Activated T-helper 2 cell treated with anti-CD3 and anti-CD28 coated beads, Interferon-gamma antibody, Interleukin-2, Interleukin-4, amounts not matched to agents 10 μg/mL and 5 μg/mL and 100 μg/mL, durations not matched to agents 14 hours and 24 hours and 36 hours (primary cell): Measurements from ENCODE around the gene ARVCF. TPM values are rescaled to one million over a fixed set of nuclear protein-coding genes. Genes with fewer than 3 reads are reported as not detected.

Source experiments
- DNase-seq: peaks from one replicate; pipeline ENCODE4 v3.0.0; 2021; ENCODE audit warnings: low spot score
- H3K27ac Mint-ChIP-seq: one replicate; pipeline ENCODE4 v1.8.0; 2021; ENCODE audit warnings: mixed read lengths
- H3K27me3 Mint-ChIP-seq: one replicate; pipeline ENCODE4 v1.8.0; 2021; ENCODE audit warnings: low read depth, mixed read lengths
- H3K36me3 Mint-ChIP-seq: one replicate; pipeline ENCODE4 v1.8.0; 2021; ENCODE audit warnings: low read depth, mixed read lengths
- H3K4me1 Mint-ChIP-seq: one replicate; pipeline ENCODE4 v1.8.0; 2021; ENCODE audit warnings: low read depth, mixed read lengths
- H3K4me3 Mint-ChIP-seq: one replicate; pipeline ENCODE4 v1.8.0; 2021; ENCODE audit warnings: low read depth, mild to moderate bottlenecking, moderate library complexity, mixed read lengths
- H3K9me3 Mint-ChIP-seq: one replicate; pipeline ENCODE4 v1.8.0; 2021; ENCODE audit warnings: mixed read lengths
- intact Hi-C: fragments of 100-400 bp; cut with micrococcal nuclease; formaldehyde crosslinking; loops from one replicate; pipeline ENCODE4 v1.15.1; 2023
- total RNA-seq: library from RNA; stranded (reverse); gene quantifications from 2 replicates; pipeline ENCODE4 v1.2.3, GENCODE V29; 2022

ARVCF gene
- total RNA-seq, 1 donor from 2014 or later = 3.9 TPM

DNA sequence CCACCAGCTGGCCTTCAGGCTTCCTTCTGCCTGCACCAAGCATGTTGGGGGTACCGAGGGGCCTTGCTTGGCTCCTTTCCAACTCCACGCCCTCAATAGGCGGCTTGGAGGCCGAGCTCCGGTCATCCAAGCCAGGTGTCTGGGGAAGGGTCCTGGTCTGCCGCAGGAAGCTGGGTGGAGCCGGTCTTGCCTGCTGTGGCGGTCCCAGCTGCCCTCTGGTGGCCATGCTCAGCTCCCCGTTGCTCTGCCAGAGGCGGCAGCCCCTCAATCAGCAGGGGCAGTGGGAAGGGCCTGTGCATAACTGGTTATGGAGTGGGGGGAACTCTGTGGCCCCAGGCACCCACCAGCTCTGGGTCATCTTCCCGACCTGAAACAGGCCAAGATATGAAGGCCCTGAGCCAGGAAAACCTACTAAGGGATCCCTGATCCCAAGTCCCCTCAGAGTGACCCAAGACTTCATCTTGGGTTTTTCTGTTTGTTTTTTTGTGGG, 3.2 kb downstream of the ARVCF start:
- intact Hi-C loops = no loop called here
- Mint-ChIP-seq H3K27me3 (peaks cover 18% of the 10 kb centered on the region), H3K36me3 (no peaks in the 10 kb centered on the region), H3K4me3 (no peak overlapping the region), H3K27ac (no peak overlapping the region), H3K9me3 (no peaks in the 10 kb centered on the region), H3K4me1 (peaks cover 2% of the 10 kb centered on the region)
- DNase-seq = no peak

DNA sequence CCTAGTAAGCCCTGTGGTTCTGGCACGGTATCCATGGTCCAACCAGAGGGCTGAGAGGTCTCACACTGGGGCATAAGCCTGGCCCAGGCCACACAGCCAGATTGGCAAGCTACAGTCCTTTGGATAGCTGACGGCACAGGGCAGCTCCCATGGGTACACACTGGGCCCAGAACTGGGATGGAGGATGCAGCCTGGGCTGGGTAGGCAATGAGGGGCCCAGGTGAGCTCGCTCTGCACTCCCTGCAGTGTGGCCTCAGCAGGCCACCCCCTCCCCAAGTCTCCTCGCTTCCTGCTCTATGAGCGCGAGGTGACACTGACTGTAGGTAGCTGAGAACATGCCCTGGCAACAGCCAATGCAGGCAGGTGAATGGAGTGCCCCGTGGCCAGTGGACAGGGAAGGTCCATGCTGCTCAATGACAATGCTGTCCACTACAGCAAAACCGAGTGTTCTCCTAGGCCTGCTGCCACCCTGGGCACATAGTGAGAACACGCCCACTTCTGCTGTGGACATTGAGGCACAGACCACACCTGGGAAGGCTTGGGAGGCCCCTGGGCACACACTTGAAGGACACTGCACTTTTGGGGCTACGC, 3.8 kb downstream of the ARVCF start:
- H3K9me3 Mint-ChIP-seq = no peaks in the 10 kb centered on the region
- H3K4me3 Mint-ChIP-seq = no peak overlapping the region
- intact Hi-C loops = no loop called here
- no peak overlapping the region for H3K27ac Mint-ChIP-seq
- peaks cover 2% of the 10 kb centered on the region for H3K4me1 Mint-ChIP-seq
- no peak for DNase-seq
- peaks cover 13% of the 10 kb centered on the region for H3K27me3 Mint-ChIP-seq
- H3K36me3 Mint-ChIP-seq = no peaks in the 10 kb centered on the region

DNA sequence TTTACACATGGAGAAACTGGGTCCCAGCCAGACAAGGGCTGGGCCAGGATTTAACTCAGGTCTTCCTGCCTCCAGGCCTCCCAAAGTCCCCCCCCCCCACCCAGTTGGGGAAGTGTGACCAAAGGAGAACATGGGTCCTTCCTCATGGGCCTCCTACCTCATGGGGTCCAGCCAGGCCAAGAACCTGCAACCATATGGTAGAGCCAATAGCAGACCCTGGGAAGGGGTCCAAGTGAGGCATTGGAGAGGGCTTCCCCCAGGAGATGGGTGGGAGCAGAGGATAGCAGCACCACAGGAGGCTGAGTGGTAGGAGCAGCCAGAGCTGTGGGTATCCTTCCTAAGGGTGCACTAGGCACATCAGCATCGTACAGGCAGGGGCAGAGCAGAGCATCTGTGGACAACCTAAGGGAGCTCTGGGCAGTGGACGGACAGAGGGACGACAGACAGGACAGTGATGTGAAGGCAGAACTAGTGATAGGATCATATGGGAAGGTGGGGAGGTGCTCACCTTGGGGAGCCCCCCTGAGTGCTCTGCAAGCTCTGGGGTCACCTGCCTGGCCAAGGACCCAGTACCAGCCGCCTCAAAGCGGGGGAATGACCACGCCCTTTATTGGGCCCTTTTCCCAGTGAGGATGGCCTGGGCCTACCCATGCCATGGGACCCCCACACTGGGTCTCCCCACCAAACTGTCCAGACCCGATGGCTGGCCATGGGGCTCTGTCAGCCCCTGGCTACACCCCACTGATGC, 4.5 kb downstream of the ARVCF start:
- Mint-ChIP-seq H3K36me3 (no peaks in the 10 kb centered on the region), H3K27ac (no peak overlapping the region), H3K9me3 (no peaks in the 10 kb centered on the region), H3K27me3 (peaks cover 12% of the 10 kb centered on the region), H3K4me3 (no peak overlapping the region), H3K4me1 (peaks cover 2% of the 10 kb centered on the region)
- no peak for DNase-seq
- intact Hi-C loops = no loop called here

DNA sequence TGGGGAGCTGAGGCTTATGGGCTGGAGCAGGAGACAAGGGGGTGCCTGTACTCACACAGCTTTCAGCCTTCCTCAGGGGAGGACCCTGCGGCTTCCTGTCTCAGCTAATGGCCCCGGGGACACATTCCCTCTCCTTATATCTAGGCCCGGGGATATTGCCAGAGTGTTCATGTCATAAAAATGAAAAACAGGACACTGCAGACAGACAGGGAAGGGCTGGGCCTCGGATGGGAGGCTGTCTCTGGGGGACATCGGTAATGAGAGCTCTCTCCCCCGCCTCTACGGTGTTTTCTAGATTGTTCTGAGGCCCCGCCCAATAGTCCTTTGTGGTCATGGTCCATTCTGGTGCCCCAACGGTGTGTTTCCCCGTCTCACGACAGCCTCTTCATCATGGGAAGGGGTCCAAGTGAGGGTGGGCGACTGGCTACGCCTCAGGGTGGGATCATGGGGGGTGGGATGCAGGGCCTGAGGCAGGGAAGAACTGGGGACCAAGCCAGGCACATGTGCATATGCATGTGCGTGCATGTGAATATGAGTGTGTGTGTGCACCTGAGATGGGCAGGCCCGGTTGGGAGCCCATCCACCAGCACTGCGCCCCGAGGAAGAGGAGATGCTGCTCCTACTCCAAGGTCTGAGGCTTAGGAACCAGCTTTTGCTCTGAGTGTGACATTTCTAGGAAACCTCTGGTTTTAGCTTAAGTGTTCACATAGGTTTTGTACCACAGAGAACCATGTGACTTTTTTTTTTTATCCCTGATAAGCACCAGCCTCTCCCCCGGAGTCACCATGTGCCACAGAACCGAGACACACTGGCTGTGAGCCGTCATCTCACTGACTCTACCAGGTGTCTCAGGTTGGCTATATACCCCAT, 5.3 kb downstream of the ARVCF start:
- intact Hi-C loops = no loop called here
- Mint-ChIP-seq H3K27ac (no peak overlapping the region), H3K4me3 (no peak overlapping the region), H3K9me3 (no peaks in the 10 kb centered on the region), H3K4me1 (peaks cover 2% of the 10 kb centered on the region), H3K36me3 (no peaks in the 10 kb centered on the region), H3K27me3 (peaks cover 12% of the 10 kb centered on the region)
- no peak for DNase-seq

DNA sequence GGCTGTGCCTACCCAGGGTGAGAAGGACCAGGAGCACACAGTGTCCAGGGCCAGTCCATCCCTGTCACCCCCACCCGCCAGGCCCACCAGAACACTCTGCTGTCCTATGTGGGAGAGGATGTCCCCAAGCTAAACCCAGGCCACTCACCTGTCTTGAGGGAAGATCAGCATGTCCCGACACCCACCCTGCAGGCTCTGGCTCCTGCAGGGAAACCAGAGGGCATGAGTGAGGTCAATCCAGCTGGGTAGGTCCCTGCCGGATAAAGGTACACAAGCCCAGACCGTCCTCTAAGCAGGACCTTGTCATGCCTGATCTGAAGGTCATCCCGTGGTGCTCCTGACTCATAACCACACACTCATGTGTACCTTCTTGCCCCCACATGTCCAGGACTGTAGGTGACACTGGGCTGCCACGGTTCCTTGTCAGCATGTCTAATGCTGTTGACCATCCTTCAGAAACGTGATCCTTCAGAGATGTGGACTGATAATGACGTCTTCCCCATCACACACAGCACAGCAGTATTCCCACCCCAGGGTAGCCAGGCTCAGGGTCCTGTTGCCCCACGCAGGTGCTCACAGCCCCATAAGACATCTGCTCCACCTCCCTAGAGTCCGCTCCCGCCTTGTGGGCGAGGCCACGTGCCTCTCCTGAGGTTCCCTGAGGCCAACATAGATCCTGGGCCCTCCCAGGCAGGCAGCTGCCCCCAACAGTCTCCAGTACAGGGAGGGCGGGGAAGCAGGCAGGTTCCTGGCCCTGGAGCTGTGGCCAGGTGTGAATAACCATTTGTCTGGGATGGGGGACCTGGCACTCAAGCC, 6.1 kb downstream of the ARVCF start:
- H3K4me1 Mint-ChIP-seq = peaks cover 2% of the 10 kb centered on the region
- no peak overlapping the region for H3K27ac Mint-ChIP-seq
- peaks cover 10% of the 10 kb centered on the region for H3K27me3 Mint-ChIP-seq
- intact Hi-C loops = no loop called here
- no peaks in the 10 kb centered on the region for H3K36me3 Mint-ChIP-seq
- no peaks in the 10 kb centered on the region for H3K9me3 Mint-ChIP-seq
- H3K4me3 Mint-ChIP-seq = no peak overlapping the region
- no peak for DNase-seq

DNA sequence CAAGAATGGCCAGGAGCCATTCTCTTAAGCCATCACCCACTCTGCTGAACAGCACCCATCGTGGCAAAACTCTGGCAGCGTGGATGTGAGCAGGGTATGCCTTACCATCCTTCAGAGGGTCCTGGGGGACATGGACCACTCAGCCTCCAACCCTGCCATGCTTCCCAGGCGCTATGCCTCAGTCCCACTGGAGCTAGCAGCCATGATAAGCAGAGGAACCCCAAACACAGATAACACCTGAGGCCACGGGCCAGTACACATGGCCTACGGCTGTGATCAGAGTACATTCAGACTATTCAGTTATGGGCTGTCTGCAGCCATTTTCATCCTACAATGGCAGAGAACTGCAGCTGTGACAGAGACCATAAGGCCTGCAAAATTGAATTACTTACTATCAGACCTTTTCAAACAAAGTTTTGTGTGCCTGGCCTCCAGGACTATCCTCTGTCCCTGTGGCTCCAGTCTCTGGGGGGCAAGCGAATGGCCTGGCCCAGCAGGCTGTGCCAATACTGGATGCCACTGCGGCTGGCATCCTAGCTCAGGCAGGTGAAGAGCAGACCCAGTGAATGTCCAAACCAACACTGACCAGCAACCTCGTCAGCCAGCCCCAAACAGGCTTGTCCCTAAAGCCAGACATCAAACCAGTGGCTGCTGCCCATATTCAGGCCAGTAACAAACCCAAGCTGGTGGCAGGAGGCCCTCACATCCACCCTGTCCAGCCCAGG, 6.9 kb downstream of the ARVCF start:
- Mint-ChIP-seq H3K4me1 (no peaks in the 10 kb centered on the region), H3K36me3 (no peaks in the 10 kb centered on the region), H3K27me3 (peaks cover 3% of the 10 kb centered on the region), H3K27ac (no peak overlapping the region), H3K9me3 (peaks cover under 1% of the 10 kb centered on the region), H3K4me3 (no peak overlapping the region)
- intact Hi-C loops = no loop called here
- DNase-seq = no peak

DNA sequence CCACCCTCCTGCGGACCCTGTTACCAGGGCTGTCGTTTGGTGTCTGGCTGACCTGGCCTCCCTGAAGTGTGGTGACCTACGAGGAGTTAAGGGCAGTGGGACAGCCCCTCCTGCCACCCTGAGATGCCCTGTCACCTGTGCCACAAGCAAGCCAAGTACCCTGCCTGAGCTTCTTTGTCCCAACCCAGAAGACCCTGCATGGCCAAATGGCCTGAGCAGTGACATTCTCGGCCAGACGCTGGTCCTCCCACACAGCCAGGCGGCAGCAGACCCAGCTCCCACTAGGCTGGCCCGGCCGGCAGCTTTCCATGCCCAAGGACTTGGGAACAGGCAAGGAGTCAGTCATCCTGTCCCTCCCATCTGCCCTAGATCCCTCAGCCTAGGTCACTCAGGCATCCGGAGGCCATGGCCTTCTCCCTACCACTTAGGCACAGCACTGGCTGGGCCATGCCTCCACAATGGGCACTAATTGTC, 7.6 kb downstream of the ARVCF start:
- Mint-ChIP-seq H3K4me3 (no peak overlapping the region), H3K36me3 (no peaks in the 10 kb centered on the region), H3K9me3 (peaks cover 7% of the 10 kb centered on the region), H3K4me1 (no peaks in the 10 kb centered on the region), H3K27ac (no peak overlapping the region), H3K27me3 (no peaks in the 10 kb centered on the region)
- intact Hi-C loops = no loop called here
- DNase-seq = no peak

DNA sequence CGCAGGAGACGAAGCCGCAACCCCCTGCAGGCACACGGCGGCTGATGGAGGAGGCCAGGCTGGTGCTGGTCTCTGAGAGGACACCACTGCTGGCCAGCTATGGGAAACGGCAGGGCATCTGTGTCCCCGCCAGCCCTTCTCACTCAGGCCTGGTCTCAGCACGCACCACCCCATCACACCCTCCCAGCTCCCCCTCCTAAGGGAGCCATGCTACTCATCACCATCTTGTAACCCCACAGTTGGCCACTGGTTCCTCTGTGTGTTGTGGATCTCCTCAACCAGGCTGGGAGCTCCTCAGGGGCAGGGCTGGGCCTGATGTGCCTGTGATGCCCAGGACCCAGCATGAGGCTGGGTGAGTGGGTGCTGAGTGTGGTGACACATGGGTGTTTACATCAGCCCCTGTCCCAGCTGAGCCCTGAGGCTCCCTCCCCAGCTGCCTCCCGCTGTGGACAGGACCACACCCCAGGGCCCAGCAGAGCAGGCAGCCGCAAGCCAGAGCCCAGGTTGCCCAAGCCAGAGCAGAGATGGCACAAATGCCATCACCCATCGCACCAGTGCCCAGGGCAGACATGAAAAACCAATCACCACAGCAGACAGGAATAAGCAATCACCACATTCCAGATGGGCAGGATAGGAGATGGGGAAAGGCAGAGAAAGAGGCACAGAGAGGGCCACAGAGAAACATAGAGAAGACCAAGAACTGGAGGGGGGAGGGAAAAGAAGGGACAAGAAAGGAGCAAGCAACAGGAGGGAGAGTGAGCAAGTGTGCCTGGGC, 8.2 kb downstream of the ARVCF start:
- Mint-ChIP-seq H3K27ac (no peak overlapping the region), H3K4me1 (no peaks in the 10 kb centered on the region), H3K36me3 (no peaks in the 10 kb centered on the region), H3K9me3 (peaks cover 14% of the 10 kb centered on the region), H3K4me3 (no peak overlapping the region), H3K27me3 (peaks cover 4% of the 10 kb centered on the region)
- no peak for DNase-seq
- intact Hi-C loops = no loop called here

DNA sequence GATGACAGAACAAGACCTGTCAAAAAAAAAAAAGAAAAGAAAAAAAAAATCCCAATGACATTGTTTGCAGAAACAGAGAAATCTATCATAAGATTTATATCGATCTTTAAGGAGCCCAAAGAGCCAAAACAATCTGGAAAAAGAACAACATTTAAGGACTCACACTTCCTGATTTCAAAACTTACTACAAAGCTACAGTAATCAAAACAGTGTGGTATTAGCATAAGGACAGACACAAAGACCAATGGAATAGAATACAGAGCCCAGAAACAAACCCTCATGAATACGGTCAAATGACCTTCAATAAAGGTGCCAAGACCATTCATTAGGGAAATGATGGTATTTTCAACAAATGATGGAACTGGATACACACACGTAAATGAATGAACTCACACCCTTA, 12.2 kb downstream of the ARVCF start:
- peaks cover 5% of the 10 kb centered on the region for H3K27me3 Mint-ChIP-seq
- no peaks in the 10 kb centered on the region for H3K36me3 Mint-ChIP-seq
- H3K9me3 Mint-ChIP-seq = peaks cover 21% of the 10 kb centered on the region
- no peak overlapping the region for H3K27ac Mint-ChIP-seq
- H3K4me1 Mint-ChIP-seq = no peaks in the 10 kb centered on the region
- no peak overlapping the region for H3K4me3 Mint-ChIP-seq
- intact Hi-C loops = no loop called here
- DNase-seq = no peak

DNA sequence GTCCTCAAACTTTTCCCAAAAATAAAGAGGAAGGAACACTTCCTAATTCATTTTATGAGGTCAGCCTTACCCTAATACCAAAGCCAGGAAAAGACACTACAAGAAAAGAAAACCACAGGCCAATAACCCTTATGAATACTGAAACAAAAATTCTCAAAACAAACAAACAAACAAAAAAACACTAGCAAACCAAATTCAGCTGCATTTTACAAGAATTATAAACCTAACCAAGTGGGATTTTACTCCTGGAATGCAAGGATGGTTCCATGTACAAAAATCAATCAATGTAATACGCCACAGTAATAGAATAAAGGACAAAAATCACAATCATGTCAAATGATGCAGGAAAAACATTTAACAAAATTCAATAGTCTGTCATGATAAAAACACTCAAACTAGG, 13.3 kb downstream of the ARVCF start:
- Mint-ChIP-seq H3K4me3 (no peak overlapping the region), H3K4me1 (no peaks in the 10 kb centered on the region), H3K36me3 (no peaks in the 10 kb centered on the region), H3K27me3 (peaks cover 5% of the 10 kb centered on the region), H3K9me3 (peaks cover 21% of the 10 kb centered on the region), H3K27ac (no peak overlapping the region)
- no peak for DNase-seq
- intact Hi-C loops = no loop called here

DNA sequence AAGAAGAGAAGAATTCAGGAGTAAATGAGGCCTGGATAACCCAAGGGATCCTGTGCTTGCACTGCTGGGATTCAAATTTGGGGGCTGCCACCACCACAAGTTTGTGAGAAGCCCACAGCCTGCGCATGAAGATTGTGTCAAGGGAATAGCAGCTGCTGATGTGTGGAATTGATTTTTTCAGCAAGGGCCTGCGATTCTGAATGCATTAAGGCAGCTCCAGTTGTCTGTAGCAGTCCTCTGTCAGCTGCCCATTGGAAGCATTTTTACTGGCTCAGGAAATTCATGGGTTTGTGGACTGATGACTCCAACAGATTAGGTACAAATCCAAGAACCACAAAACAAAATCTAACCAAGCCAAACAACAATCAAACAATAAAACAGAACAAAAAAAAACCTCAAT, 14.0 kb downstream of the ARVCF start:
- DNase-seq = no peak
- H3K4me1 Mint-ChIP-seq = no peaks in the 10 kb centered on the region
- peaks cover 5% of the 10 kb centered on the region for H3K27me3 Mint-ChIP-seq
- H3K36me3 Mint-ChIP-seq = no peaks in the 10 kb centered on the region
- H3K27ac Mint-ChIP-seq = no peak overlapping the region
- no peak overlapping the region for H3K4me3 Mint-ChIP-seq
- peaks cover 21% of the 10 kb centered on the region for H3K9me3 Mint-ChIP-seq
- intact Hi-C loops = no loop called here
